LHCN-M2 (cell line): ENCODE data around the gene CDKN2B-AS1. TPM values are rescaled to one million over a fixed set of nuclear protein-coding genes. Genes with fewer than 3 reads are reported as not detected.
"Not testable (repeated sequence)": the region's sequence is repeated elsewhere in the genome, so short reads cannot be mapped to it uniquely, and the experiment has no call there.

Experiments
- DNase-seq: peaks from one replicate; pipeline ENCODE4 v3.0.0-alpha.2; 2012; ENCODE audit warnings: low read depth
- total RNA-seq: library from RNA; depleted of rRNA; stranded (reverse); fragments of >200 nt; gene quantifications from 2 replicates; pipeline ENCODE4 v1.2.3, GENCODE V29; 2014

The CDKN2B-AS1 gene
- total RNA-seq, 1 experiment from 2014 or later, result 6.2 TPM

DNA sequence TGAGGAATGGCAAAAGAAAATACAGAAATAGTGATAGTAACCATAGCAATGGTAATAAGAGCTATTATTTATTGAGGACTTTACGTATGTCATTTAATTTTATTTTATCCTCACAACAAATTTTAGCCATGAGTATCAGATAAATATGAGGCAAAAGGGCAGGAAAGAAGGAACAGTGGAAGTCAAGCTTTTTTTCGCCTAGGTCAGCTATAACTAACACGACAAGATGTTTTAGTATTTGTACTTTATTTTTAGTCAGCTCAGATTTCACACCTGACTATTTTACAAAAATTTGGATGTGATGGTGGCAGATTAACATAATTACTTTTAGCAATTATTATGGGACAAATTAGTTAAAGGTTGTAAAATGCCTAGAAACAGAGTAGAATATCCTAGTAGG is 49.3 kb downstream of the CDKN2B-AS1 start:
- no peak for DNase-seq

DNA sequence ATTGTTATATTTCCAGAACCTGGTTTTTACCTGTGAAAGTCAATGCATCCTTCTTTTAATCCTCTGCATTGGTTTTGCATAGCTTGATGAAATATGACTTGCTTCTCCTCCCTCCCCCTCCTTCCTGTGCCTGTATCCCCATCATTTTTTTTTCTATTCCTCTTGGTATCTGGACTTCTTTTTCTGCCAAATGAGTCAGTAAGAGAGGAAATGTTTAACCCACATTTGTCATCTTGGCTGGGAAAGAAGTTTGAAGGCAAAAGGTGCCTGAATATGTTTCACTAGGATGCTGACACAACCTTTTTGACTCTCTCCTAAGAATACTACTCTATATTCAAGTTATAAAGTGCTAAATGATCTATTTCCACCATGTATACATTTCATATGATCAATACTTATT is 50.0 kb downstream of the CDKN2B-AS1 start:
- peak; percentile 81 for DNase-seq

DNA sequence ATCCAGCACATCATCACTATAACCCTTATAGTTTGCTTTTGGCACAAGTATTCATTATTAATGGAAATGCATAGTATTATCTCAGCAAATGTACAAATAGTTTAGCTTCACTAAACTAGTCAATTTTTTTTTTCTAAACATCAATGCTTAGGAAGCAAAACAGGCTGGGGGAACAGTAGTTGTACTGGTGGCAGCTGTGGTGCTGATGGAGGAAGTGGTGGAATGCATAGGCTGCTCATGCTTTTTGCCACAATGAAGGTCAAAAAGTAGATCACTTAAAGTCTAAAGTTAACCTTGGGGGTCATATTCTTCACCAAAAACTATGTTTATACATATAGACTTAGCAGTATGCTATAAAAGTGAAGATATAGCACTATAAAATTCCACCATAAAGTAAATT is 50.8 kb downstream of the CDKN2B-AS1 start:
- no peak for DNase-seq

DNA sequence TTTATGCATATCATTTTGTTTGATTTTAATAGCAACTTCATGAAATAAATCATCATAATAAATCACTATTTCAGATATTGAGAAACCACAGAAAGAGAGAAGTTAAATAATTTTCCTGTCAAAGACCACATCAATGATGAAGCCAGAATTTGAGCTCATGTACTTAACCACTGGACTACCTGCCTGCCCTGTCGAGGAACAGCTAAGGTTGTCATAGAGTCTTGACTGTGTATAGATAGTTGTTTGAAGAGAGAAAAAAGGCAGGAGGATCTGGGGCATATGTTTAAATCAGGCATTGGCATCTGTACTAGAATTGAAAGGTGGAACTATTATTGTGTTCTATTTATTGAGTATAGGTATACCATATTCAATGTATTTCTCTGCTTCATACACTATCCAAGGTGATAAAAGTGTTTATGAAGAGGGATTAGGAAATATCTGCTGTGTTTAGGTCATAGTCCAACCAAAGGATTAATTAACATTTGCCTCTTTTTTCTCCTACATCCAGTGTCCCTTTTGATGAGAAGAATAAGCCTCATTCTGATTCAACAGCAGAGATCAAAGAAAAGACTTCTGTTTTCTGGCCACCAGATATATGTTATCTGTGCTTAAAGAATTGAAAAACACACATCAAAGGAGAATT is 51.8 kb downstream of the CDKN2B-AS1 start:
- DNase-seq, result no peak

DNA sequence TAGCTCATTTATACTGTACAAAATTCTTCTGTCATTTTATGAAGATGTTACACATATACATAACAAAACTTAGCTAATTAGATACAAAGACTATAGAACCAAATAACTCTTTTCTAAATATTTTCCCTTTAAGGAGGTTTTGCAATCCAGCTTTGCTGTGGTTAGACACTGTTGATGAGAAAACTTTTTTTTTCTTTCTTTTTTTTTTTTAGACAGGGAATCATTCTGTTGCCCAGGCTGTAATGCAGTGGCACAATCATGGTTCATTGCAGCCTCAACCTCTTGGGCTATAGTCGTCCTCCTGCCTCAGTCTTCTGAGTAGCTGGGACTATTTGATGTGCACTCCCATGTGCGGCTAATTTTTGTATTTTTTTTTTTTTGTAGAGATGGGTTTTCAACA is 53.0 kb downstream of the CDKN2B-AS1 start:
- DNase-seq, result no peak

DNA sequence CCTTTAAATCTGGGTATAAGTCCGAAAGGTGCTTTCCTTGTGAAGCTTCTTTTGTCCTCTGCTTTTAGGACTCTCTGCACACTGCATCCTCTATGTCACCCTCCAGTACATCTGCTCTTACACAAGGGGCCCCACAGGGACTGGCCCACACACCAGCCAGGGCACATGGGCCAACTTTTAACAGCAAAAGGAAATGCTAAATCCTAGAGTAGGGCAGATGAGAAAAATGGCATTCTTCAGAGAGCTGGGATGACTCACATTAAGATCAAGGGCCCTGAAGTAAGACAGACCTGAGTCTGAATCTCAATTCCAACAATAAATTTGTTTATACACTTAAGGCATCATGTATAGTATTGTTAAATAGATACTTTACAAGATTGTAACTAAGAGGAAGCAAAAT is 54.8 kb downstream of the CDKN2B-AS1 start:
- DNase-seq, result peak; percentile 30

DNA sequence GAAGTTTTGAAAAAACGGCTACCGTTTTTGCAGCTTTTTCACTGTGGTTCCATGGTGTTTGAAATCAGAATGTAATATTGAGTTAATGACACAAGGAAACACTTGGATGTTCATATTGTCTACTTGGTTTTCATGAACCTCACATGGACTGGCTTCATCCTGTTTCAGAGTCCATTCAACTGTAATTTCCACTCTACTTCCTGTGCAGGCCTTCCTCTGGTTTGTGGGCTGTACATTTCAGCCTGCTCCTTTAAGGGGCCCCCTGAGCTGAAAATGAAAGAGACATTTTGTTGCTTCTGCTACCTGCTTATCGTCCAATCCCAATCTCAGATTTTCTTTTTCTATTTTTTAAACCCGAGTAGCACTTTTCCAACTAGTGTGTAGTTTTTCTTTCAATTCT is 56.3 kb downstream of the CDKN2B-AS1 start:
- no peak for DNase-seq

DNA sequence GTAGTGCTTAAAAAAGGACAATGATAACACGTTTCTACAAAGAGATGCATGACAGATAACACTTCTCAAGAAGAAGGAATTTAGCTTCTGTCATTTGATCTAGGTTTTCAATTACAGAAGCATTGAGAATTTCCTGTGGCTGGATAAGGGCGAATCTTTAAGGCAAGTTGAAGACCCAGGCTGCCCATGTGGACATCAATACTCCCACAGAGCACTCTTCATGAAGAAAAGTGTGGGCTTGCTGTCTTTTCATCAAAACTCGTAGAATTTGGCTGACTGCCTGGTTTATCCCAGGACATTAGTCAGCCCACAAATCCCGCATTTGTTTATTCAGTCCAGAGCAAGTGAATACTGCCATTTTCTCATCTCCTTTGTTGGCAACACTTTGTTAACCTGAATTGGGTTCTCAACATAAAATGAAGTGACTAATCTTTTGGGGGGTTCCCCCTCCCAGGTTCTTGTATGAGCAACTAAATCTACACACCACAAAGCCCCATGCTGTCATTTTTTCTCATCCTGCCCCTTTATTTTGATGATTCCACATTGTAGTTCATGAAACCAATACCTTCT is 57.9 kb downstream of the CDKN2B-AS1 start:
- peak; percentile 99 for DNase-seq

DNA sequence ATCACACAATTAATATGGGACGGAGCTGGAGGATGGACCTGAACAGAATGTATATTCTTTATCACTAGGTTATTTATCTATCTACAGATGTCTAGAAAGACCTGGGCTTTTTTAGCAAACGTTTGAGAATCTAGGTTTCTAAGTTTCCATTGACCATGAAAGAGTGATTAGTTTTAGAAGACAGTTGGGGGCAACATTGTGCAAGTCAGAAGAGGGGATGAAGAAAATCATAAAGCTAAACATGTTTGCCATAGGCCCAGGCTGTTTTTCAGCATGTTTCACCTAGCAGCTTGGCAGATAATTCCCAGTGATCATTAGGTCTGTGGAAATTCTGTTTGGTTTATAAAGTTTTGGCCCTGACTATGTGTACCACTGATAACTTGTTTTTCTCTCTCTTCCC is 58.6 kb downstream of the CDKN2B-AS1 start:
- DNase-seq, result peak; percentile 41

DNA sequence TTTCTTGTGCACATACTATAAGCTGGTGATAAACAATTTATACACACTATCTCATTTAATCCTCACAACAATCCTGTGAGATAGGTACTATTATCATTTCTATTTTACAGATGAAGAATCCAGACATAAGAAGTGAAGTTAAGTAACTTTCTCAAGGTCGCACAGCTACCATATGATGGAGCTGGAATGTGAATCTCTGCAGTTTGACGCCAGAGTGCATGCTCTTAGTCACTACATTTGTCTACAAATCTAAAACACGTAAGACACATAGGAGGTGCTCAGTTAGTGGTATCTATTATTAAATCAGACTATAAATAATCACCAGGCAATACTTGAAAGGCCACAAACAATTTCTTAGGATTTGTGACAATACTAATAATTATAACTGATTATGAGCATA is 59.5 kb downstream of the CDKN2B-AS1 start:
- DNase-seq, result no peak

DNA sequence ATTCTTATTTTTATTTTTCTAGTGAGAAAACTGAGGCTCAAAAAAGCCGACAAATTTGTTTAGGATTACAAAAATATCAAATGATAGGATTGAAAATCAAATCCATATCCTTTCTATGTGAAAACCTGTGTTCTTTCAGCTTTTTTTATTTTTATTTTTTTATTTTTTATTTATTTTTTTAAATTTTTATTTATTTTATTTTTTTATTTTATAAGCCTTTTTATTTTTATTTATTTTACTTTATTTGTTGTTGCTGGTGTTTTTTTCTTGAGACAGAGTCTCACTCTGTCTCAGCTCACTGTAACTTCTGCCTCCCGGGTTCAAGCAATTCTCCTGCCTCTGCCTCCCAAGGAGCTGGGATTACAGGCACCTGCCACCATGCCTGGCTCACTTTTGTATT is 59.9 kb downstream of the CDKN2B-AS1 start:
- no peak for DNase-seq

DNA sequence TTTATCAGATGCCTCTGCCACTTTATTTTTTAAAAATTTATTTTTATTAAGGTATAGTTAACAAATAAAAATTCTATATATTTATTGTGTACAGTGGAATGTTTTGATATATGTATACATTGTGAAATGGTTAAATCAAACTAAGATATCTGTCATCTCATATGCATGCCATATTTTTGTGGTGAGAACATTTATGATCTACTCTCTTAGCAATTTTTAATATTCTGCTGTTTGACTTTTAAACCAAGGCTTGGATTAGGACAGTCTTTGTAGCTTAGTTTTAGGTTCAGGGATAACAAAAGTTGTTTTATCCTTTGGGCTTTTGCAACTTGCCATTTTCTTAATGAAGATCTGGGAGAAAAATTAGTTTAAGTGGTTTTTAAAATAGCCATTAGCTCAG is 60.5 kb downstream of the CDKN2B-AS1 start:
- no peak for DNase-seq

DNA sequence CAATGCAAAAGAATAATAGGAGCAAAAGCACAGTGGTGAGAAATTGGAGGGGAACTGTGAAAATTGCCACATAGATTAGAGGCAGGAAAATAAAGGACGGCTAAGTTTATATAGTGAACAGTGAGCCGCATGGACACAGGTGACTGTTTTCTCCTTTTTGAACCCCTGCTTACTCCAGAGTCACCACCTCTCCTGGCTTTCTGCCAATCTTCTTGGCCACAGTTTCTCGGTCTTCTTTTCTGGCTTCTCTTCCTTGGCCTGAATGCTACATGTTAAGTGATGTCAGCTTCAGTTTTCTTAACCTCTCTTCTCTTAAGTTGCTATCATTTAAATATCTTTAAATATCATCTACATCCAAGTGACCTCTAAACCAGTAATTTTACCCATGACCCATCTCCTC is 61.8 kb downstream of the CDKN2B-AS1 start:
- DNase-seq, result no peak

DNA sequence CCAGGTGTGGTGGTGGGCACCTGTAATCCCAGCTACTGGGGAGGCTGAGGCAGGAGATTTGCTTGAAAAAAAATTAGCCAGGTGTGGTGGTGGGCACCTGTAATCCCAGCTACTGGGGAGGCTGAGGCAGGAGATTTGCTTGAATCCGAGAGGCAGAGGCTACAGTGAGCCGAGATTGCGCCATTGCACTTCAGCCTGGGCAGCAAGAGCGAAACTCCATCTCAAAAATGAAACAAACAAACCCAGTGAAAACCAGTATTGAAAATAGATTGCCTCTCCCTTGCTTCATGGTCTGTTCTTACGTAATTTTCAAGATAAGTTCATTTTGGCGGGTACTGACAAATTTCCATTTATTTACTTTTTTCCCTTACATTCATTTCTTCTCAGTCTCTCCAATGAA is 63.4 kb downstream of the CDKN2B-AS1 start:
- DNase-seq, result not testable (repeated sequence)

DNA sequence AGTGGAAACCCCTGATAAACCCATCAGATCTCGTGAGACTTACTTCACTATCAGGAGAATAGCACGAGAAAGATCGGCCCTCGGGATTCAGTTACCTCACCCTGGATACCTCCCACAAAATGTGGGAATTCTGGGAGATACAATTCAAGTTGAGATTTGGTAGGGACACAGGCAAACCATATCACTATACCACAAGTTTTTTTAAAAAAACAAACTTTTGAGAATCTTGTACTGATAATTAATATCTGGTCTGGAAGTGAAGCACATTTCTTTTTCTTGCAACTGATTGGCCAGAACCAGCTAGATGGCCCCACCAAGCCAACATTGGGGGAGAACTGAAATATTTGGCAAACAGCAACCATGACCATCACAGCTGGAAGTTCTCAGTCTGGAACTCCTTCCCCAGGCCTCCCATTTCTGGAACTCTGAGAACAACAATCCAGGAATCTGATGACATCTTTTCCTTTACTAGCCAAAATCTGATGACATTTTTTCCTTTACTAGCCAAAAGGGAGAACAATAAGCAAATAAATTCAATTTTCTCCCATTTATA is 66.3 kb downstream of the CDKN2B-AS1 start:
- DNase-seq, result no peak

DNA sequence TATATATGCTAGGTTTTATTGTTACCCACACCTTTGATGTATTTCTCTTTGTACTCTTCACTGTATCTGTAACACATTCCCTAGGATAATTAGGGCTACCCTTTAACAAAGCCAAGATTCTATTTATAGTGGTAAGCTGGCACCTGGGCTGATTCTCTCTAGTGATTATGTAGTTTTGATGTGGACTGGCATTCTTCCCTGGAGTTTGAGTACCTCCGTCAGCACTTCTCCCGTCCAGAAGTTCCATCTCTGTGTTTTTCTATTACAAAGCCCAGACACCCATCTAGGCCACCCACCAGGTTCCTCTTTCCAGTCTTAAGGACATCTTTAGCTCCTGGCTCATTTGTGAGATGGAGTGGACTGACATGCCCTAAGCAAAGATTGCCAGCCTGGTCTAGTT is 70.4 kb downstream of the CDKN2B-AS1 start:
- no peak for DNase-seq

DNA sequence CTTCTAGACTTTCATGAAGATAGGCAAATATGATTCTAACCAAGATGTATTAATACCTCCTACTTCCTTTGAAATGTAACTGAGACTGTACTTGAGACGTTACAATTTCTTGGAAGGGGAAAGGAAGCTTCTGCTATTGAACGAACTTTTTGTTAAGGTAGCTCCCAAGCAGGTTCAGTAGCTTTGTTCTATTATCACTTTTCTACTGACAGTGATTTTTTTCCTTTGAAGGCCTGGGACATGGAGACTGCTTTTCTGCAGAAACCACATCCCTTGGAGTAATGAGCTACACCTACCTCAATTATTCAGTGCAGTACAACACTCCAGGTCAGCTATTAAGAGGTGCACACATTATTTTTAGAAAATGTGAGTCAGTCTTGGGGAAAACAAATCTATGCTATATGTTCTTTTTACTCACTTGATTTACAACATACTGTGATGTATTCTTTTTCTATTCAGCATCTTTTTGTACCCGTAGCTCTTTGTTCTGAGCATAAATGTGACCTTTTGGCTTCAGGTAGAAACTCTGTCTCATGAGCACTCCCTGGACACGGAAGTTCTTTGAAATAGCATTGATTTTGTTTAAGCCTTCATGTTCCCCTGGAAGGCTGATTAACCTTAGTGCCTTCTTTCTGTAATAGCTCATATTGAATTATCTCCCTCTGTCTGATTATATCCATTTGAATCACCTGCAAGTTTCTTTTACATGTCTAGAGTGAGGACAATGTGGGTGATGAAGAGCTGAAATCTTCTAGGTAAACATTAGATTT is 71.0 kb downstream of the CDKN2B-AS1 start:
- DNase-seq, result no peak

DNA sequence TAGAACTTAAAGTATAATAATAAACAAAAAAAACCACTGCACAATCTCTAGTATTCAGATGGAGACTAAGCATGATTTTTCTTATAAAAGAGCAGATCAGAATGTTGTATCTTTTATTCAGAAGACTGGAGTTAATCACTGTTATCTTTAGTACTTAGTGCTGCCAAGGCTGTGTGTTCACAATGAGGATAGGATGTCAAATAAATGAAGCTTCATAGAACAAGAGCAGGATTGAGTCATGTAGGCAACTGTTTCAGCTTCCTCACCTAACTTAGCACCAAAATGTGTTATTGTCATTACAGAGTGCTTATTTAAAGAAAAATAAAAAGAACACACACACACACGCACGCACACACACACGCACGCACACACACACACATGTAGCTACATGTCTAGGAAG is 72.6 kb downstream of the CDKN2B-AS1 start:
- peak; percentile 36 for DNase-seq

DNA sequence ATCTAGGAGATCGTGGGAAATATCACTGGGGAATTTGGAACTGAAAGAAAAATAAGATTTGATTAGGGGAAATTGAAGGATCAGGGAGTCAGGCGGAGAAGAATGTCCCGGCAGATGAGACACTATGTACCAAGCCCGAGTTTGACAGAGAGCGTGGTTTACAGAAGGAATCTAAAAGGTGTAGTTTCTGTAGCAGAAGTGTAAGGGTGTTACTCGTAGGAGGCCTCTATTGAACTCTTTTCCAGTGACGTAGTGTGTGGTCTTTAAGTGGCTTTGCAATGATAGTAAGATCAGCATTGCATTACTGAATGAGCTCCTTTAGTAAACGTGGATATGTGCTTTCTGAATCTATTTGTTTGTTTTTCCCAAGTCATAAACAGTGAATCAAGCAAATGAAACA is 73.8 kb downstream of the CDKN2B-AS1 start:
- no peak for DNase-seq

DNA sequence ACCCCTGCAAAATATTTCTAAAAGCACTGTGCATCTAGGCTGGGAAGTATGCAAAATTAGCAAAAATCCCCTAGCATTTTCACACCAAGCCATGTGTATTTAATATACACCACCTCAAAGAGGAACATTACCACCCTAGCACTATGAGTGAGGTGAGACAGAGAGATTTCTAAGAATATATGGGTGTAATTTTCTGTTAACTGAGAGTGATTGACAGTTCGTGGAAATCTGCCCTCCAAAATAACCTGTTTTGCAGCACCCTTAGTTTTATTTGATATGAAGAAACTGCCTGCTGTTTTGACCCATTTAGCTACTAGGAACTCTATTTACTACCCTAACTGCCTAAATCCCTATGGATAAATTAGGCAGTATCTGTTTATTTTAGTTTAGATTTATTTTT is 78.8 kb downstream of the CDKN2B-AS1 start:
- DNase-seq, result no peak

DNA sequence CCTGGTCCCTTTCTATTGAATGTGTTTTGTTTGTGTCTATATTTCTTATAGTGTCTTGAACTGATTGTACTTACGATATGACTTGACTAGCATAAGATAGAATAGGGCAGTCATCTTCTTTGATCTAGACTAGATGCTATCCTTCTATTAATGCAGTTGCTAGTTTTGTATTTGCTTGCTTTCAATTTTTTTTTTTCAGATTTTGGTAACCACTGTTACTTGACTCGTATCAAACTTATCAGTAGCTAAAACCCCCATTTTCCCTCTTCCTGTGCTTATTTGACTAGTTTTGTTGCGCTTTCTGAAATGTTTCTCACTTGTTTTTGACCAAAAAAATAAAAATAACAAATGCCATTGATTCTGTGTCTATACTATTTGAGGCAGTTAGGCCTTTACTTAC is 83.5 kb downstream of the CDKN2B-AS1 start:
- DNase-seq, result no peak

DNA sequence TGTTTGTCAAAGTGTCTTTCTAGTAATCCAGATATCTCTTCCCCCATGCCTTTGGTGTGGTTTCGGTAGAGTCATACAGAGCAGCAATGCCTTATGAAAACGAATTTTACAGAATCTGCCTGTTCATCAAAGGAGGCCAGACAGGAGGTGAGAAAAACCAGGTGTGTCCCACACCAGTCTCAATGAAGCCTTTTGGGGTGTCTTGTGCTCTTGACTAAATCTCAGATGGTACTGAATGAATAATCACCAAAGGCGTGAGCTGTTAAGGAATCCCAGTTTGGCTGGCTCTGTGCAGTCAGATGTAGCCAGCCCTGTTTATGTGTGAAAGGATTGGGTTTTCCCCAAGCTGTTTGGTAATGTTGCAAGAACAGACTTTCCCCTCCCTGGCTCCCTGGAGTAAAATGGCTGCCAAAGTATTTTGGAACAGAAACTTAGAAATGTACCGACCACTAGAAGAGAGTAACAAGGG is 85.3 kb downstream of the CDKN2B-AS1 start:
- DNase-seq, result peak; percentile 50
